SH-SY5Y (cell line): ENCODE data around the gene CTU1.

Experiments used
- GATA2 ChIP-seq: IDR thresholded peaks from 2 replicates; pipeline ENCODE4 v1.6.1; 2011; ENCODE audit warnings: mild to moderate bottlenecking, low read depth, low read length
- GATA3 ChIP-seq: IDR thresholded peaks from 2 replicates; pipeline ENCODE4 v1.6.1; 2011; ENCODE audit warnings: low read depth, mild to moderate bottlenecking, low read length, moderate library complexity

DNA sequence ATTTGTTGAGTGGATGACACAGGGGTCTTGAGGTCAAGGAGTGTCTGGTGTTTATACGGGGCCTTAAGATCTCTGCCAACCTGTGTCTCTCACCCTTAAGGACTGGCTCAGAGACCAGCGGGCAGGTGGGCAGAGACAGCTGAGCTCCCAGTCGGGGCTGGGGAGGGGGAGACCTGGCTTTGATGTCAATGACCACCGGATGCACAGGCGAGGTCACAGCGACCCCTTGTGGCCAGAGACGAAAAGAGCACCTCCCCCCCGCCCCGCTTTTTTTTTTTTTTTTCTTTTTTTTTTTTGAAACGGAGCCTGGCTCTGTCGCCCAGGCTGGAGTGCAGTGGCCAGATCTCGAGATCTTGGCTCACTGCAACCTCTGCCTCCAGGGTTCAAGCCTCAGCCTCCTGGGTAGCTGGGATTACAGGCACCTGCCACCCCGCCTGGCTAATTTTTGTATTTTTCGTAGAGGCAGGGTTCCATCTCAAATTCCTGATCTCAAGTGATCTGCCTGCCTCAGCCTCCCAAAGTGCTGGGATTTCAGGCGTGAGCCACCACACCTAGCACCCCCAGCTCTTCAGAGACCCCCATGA, 13.4 kb downstream of the CTU1 start:
- no peak for TF ChIP-seq GATA2
- TF ChIP-seq GATA3 = no peak
